IMR-90 (cell line): ENCODE results near the gene PPFIBP2. TPM values are rescaled to one million over a fixed set of nuclear protein-coding genes. Genes with fewer than 3 reads are reported as not detected.

Experiments
- ATAC-seq: fragments of 200-7000 bp; cut with Tn5 transposase; 2 replicates; pipeline ENCODE4 v1.9.1; 2020; ENCODE audit warnings: low read depth, mild to moderate bottlenecking, moderate library complexity
- Bru-seq: library from RNA; stranded (reverse); fragments of 400-500 nt; gene quantifications from one replicate; lab custom pipeline; 2021; lab: Mats Ljungman, UMichigan
- BruChase-seq, 2 experiments: library from RNA; stranded (reverse); fragments of 400-500 nt; gene quantifications; one replicate each; lab custom pipeline; 2021; lab: Mats Ljungman, UMichigan
- BruUV-seq: library from RNA; stranded (reverse); fragments of 400-500 nt; replicated peaks from 2 replicates; lab custom pipeline; 2021; lab: Mats Ljungman, UMichigan
- CTCF ChIA-PET: fragments of 300-600 bp; formaldehyde crosslinking; extraction: SDS; loops from one replicate; lab custom pipeline; 2021; ENCODE audit warnings: antibody characterized with exemption; lab: Yijun Ruan, JAX
- POLR2A ChIA-PET: fragments of 300-600 bp; sonication (Branson Sonifier 250); formaldehyde crosslinking; loops from one replicate; lab custom pipeline; 2022; ENCODE audit warnings: antibody characterized with exemption; ENCODE audit not compliant: unreplicated experiment; lab: Charles Lee
- DNase-seq: peaks from one replicate; pipeline ENCODE4 v3.0.0; 2013
- H2AFZ ChIP-seq: replicated peaks from 2 replicates; pipeline ENCODE3; 2013; ENCODE audit warnings: low read length, mild to moderate bottlenecking; ENCODE audit not compliant: poor library complexity
- H2AK5ac ChIP-seq: 2 replicates; pipeline ENCODE4 v1.6.1; 2013; ENCODE audit warnings: low read depth, low read length, inconsistent platforms
- H2AK9ac ChIP-seq: replicated peaks from 2 replicates; pipeline ENCODE3; 2013; ENCODE audit warnings: mild to moderate bottlenecking, low read depth, low read length, moderate library complexity; ENCODE audit not compliant: poor library complexity
- H2BK120ac ChIP-seq: 2 replicates; pipeline ENCODE4 v1.6.1; 2013; ENCODE audit warnings: low read depth, low read length, inconsistent platforms
- H2BK15ac ChIP-seq: 3 replicates; pipeline ENCODE4 v1.6.1; 2013; ENCODE audit warnings: low read depth, low read length, inconsistent platforms
- H2BK20ac ChIP-seq: 2 replicates; pipeline ENCODE4 v1.6.1; 2013; ENCODE audit warnings: low read depth, mild to moderate bottlenecking, inconsistent platforms, low read length, moderate library complexity
- H2BK5ac ChIP-seq: 2 replicates; pipeline ENCODE4 v1.6.1; 2013; ENCODE audit warnings: mild to moderate bottlenecking, low read depth, low read length, inconsistent platforms; ENCODE audit not compliant: poor library complexity, severe bottlenecking
- H3K14ac ChIP-seq: replicated peaks from 2 replicates; pipeline ENCODE4 v1.6.1; 2013; ENCODE audit warnings: low read depth, low read length, inconsistent platforms
- H3K18ac ChIP-seq: 2 replicates; pipeline ENCODE4 v1.6.1; 2013; ENCODE audit warnings: low read depth, low read length, control low read depth
- H3K23ac ChIP-seq: 2 replicates; pipeline ENCODE4 v1.6.1; 2013; ENCODE audit warnings: low read depth, low read length, inconsistent platforms
- H3K27ac ChIP-seq: 2 replicates; pipeline ENCODE4 v1.5.1; 2013; ENCODE audit warnings: mild to moderate bottlenecking, control low read depth, low read length; ENCODE audit not compliant: insufficient read depth
- H3K27me3 ChIP-seq: 2 replicates; pipeline ENCODE4 v1.6.1; 2013; ENCODE audit warnings: low read length; ENCODE audit not compliant: control insufficient read depth, insufficient read depth
- H3K36me3 ChIP-seq: 2 replicates; pipeline ENCODE4 v1.6.1; 2013; ENCODE audit warnings: low read length, mixed read lengths; ENCODE audit not compliant: control insufficient read depth, insufficient read depth
- H3K4ac ChIP-seq: 2 replicates; pipeline ENCODE4 v1.6.1; 2013; ENCODE audit warnings: low read depth, low read length, inconsistent platforms
- H3K4me1 ChIP-seq: 2 replicates; pipeline ENCODE4 v1.6.1; 2013; ENCODE audit warnings: low read length, mixed read lengths; ENCODE audit not compliant: control insufficient read depth, insufficient read depth
- H3K4me2 ChIP-seq: 2 replicates; pipeline ENCODE4 v1.6.1; 2013; ENCODE audit warnings: low read depth, mild to moderate bottlenecking, control low read depth, low read length, moderate library complexity
- H3K4me3 ChIP-seq: 2 replicates; pipeline ENCODE4 v1.5.1; 2013; ENCODE audit warnings: low read depth, mild to moderate bottlenecking, control low read depth, low read length, moderate library complexity; ENCODE audit not compliant: insufficient read depth
- H3K56ac ChIP-seq: 2 replicates; pipeline ENCODE4 v1.6.1; 2013; ENCODE audit warnings: low read length, inconsistent platforms; ENCODE audit not compliant: insufficient read depth; ENCODE audit errors: extremely low read depth
- H3K79me1 ChIP-seq, 2 experiments: 2 replicates each; pipeline ENCODE4 v1.6.1; 2013; ENCODE audit warnings: low read length in 2 of 2, inconsistent platforms in 1 of 2, low read depth in 1 of 2
- H3K9ac ChIP-seq: 2 replicates; pipeline ENCODE4 v1.6.1; 2013; ENCODE audit warnings: low read depth, low read length, control low read depth
- H3K9me1 ChIP-seq: 2 replicates; pipeline ENCODE4 v1.6.1; 2013; ENCODE audit warnings: low read length, inconsistent platforms; ENCODE audit not compliant: insufficient read depth
- H3K9me3 ChIP-seq: 2 replicates; pipeline ENCODE4 v1.6.1; 2013; ENCODE audit warnings: low read length; ENCODE audit not compliant: control insufficient read depth, insufficient read depth
- H4K20me1 ChIP-seq: 2 replicates; pipeline ENCODE4 v1.6.1; 2013; ENCODE audit warnings: low read length, inconsistent platforms; ENCODE audit not compliant: insufficient read depth
- H4K5ac ChIP-seq: 2 replicates; pipeline ENCODE4 v1.6.1; 2013; ENCODE audit warnings: mild to moderate bottlenecking, low read depth, low read length, control low read depth
- H4K8ac ChIP-seq, 2 experiments: 2 replicates each; pipeline ENCODE4 v1.6.1; 2013; ENCODE audit warnings: low read depth in 2 of 2, low read length in 2 of 2, control low read depth in 1 of 2, inconsistent platforms in 1 of 2
- H4K91ac ChIP-seq: 2 replicates; pipeline ENCODE4 v1.6.1; 2013; ENCODE audit warnings: low read depth, low read length, inconsistent platforms; ENCODE audit not compliant: insufficient read depth
- CHD1 ChIP-seq: IDR thresholded peaks from 2 replicates; pipeline ENCODE4 v1.6.1; 2012; ENCODE audit warnings: low read depth, low read length, improper control_type of control experiment
- CTCF ChIP-seq: conservative IDR thresholded peaks from 2 replicates; pipeline ENCODE4 v1.5.1; 2012; ENCODE audit warnings: mild to moderate bottlenecking, low read depth, low read length, improper control_type of control experiment
- FOS ChIP-seq: fragments of 150-350 bp; IDR thresholded peaks from 2 replicates; pipeline ENCODE4 v1.6.1; 2016; ENCODE audit warnings: low read depth, low read length
- MAFK ChIP-seq: IDR thresholded peaks from 2 replicates; pipeline ENCODE4 v1.6.1; 2012; ENCODE audit warnings: low read depth, low read length, improper control_type of control experiment
- MXI1 ChIP-seq: IDR thresholded peaks from 2 replicates; pipeline ENCODE4 v1.6.1; 2012; ENCODE audit warnings: low read depth, mild to moderate bottlenecking, low read length, moderate library complexity, borderline replicate concordance
- POLR2A ChIP-seq: IDR thresholded peaks from 2 replicates; pipeline ENCODE4 v1.6.1; 2012; ENCODE audit warnings: mild to moderate bottlenecking, low read depth, low read length
- RAD21 ChIP-seq: IDR thresholded peaks from 2 replicates; pipeline ENCODE4 v1.6.1; 2012; ENCODE audit warnings: low read length, improper control_type of control experiment
- SMC3 ChIP-seq: fragments of 150-350 bp; IDR thresholded peaks from 2 replicates; pipeline ENCODE4 v1.6.1; 2016; ENCODE audit warnings: low read depth, mild to moderate bottlenecking, antibody characterized with exemption, low read length, moderate library complexity
- WGBS, 2 experiments: methylation state at CpG; one replicate each; pipeline versions ENCODE4 v1.1.5 to v1.1.7; 2013; ENCODE audit warnings: missing lambda C conversion rate in 2 of 2; ENCODE audit not compliant: insufficient read length in 1 of 2; ENCODE audit errors: extremely low coverage in 2 of 2; 5-methylcytosine and 5-hydroxymethylcytosine counted together
- dilution Hi-C: fragments of 300-500 bp; cut with HindIII; formaldehyde crosslinking; loops from one replicate; pipeline ENCODE4 v1.14.3; 2018; ENCODE audit warnings: low sequenced_read_pairs; ENCODE audit not compliant: unreplicated experiment
- in situ Hi-C: fragments of 300-500 bp; cut with MboI; formaldehyde crosslinking; loops from 3 replicates; pipeline ENCODE4 v1.14.3; 2019; ENCODE audit warnings: low sequenced_read_pairs, inconsistent platforms, mixed read lengths
- intact Hi-C: fragments of 100-400 bp; cut with micrococcal nuclease; formaldehyde crosslinking; loops from 2 replicates; pipeline ENCODE4 v1.10.0; 2022
- long read RNA-seq: library from polyadenylated mRNA; unstranded; transcript quantifications from one replicate; pipeline ENCODE4 v2.0.0, GENCODE V29; 2021; ENCODE audit not compliant: unreplicated experiment
- polyA plus RNA-seq, 3 experiments: library from polyadenylated mRNA; depleted of rRNA; stranded (reverse); fragments of >200 nt; gene quantifications; 2 replicates each; pipeline ENCODE4 v1.2.3, GENCODE V29; 2012; ENCODE audit warnings: low replicate concordance in 1 of 3
- total RNA-seq: library from RNA; depleted of rRNA; stranded (reverse); fragments of >200 nt; gene quantifications from 2 replicates; pipeline ENCODE4 v1.2.3, GENCODE V29; 2012; rRNA removed
- TF ChIP-seq, protein P1 (sequence below): fragments of 150-350 bp; IDR thresholded peaks from 2 replicates; pipeline ENCODE4 v1.6.1; 2017; ENCODE audit warnings: mild to moderate bottlenecking, antibody characterized with exemption, low read length, low read depth

The PPFIBP2 gene
- 9.4 and 11.8 TPM in 2 replicates for total RNA-seq
- 4.2 and 6.0 TPM in 2 replicates for polyA plus RNA-seq (2012; rRNA removed)
- polyA plus RNA-seq (2012; cell fraction: cytosol; rRNA removed), result 2.2 and 2.4 TPM in 2 replicates
- 4.9 and 13.2 TPM in 2 replicates for polyA plus RNA-seq (2012; cell fraction: nucleus; rRNA removed; ENCODE audit: low replicate concordance)
- percentile 36 among the genes with signal in this experiment for Bru-seq, nascent RNA
- BruChase-seq, experiment 1, labeled RNA remaining after a 6-hour chase, result percentile 31 among the genes with signal in this experiment
- BruChase-seq, experiment 2, labeled RNA remaining after a 2-hour chase, result percentile 22 among the genes with signal in this experiment
- long read RNA-seq, result 0 reads

- Histone ChIP-seq H2AFZ (peak within 1 kb of the TSS; percentile 96), H3K14ac (no peak within 1 kb of the TSS), H3K4me2 (peak within 1 kb of the TSS; percentile 77), H3K23ac (no peak within 1 kb of the TSS), H3K79me1 (no peaks in the 10 kb centered on the region), H3K9ac (peak within 1 kb of the TSS; percentile 38; the same call in 1 of the 2 replicates), H2BK20ac (no peak within 1 kb of the TSS), H4K8ac (peak within 1 kb of the TSS in 1 of 2 experiments; percentile 23; a peak in 1 of 4 replicates), H4K91ac (no peak within 1 kb of the TSS), H4K20me1 (no peaks in the 10 kb centered on the region), H2AK5ac (no peak within 1 kb of the TSS), H3K4ac (no peak within 1 kb of the TSS), H3K56ac (no peak within 1 kb of the TSS), H2BK15ac (no peak within 1 kb of the TSS), H3K4me1 (peaks cover 2% of the 10 kb centered on the region; the same call in 1 of the 2 replicates), H3K18ac (no peak within 1 kb of the TSS), H3K27me3 (peaks cover 27% of the 10 kb centered on the region), H3K9me1 (no peaks in the 10 kb centered on the region), H2BK120ac (no peak within 1 kb of the TSS), H2BK5ac (no peak within 1 kb of the TSS), H3K36me3 (no peaks in the 10 kb centered on the region), H3K9me3 (no peaks in the 10 kb centered on the region), H2AK9ac (peak within 1 kb of the TSS; percentile 66), H4K5ac (no peak within 1 kb of the TSS), H3K4me3 (peak within 1 kb of the TSS; percentile 58), H3K27ac (no peak within 1 kb of the TSS)
- ChIA-PET CTCF (interaction anchor here (0.6 to 2.1 kb wide), 5 partner anchors 9 to 171 kb away, joined by 3 to 6 read pairs (median 4); no protein-coding TSS in a partner anchor), POLR2A (no interaction called here)
- intact Hi-C loops, result loop anchor here (1.0 to 5.0 kb wide), 5 partner anchors 58 to 416 kb away; no protein-coding TSS in a partner anchor
- DNase-seq (peak; percentile 47), ATAC-seq (peak; percentile 98)
- BruUV-seq, result no TSS peak
- 0% methylated on average over 10 of the region's 79 CpGs; no CpG with 5 or more reads in 1 of the 2 experiments for WGBS, 2 experiments
- in situ Hi-C loops, result no loop called here
- dilution Hi-C loops, result no loop called here
- peak; percentile 37 for TF ChIP-seq SMC3
- TF ChIP-seq POLR2A, result no peak
- TF ChIP-seq RAD21, result peak; percentile 52
- TF ChIP-seq, protein P1, sequence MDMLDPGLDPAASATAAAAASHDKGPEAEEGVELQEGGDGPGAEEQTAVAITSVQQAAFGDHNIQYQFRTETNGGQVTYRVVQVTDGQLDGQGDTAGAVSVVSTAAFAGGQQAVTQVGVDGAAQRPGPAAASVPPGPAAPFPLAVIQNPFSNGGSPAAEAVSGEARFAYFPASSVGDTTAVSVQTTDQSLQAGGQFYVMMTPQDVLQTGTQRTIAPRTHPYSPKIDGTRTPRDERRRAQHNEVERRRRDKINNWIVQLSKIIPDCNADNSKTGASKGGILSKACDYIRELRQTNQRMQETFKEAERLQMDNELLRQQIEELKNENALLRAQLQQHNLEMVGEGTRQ, result peak; percentile 92
- no peak for TF ChIP-seq MAFK
- no peak for TF ChIP-seq MXI1
- TF ChIP-seq CTCF, result peak; percentile 60
- no peak for TF ChIP-seq FOS
- TF ChIP-seq CHD1, result no peak
Measured at GRCh38 chr11:7513234-7514098, at the start of gene PPFIBP2. Gene PPFIBP2, plus strand, starts transcription at chr11:7513999. Its CDS starts 35,477 bp downstream, at chr11:7549476.
